Measurements from ENCODE around the gene CD99. TPM values are rescaled to one million over a fixed set of nuclear protein-coding genes. Genes with fewer than 3 reads are reported as not detected.
A peak's percentile ranks its signal among the peaks of the same experiment; 100 is the strongest.

The CD99 gene
- total RNA-seq, 2 donors from 2014 or later, result 227 to 275 TPM

DNA sequence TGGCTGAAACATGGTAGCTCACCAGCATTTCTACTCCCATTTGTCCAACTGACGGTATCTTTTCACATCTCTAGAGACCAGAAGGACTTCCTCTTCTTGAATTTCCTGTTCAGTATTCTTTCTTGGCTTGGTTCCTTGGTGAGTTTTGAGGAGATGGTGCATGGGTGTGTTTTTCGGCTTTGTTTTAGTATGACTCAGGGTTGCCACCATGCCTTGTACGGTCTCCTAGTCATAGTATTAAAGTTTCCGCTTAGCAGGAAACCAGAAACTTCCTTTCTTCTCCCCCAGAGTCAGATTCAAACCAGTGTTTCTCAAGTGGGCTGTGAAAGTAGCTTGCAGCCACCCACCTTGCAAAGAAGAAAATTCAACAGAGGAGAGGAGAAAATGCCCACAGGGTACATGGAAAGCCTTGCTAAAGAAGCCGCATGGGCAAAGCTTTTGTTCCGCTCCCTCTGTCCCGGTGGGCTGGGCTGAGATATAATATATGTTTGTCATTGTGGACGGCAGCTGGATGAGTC, 5.7 kb downstream of the CD99 start:
- Mint-ChIP-seq H3K36me3 (ENCODE audit: low read depth) (peaks cover 3% of the 10 kb centered on the region), H3K4me1 (peaks cover 86% of the 10 kb centered on the region), H3K27ac (peak overlapping the region; percentile 98), H3K27me3 (no peaks in the 10 kb centered on the region), H3K4me3 (peak overlapping the region; percentile 72)
- DNase-seq (peak in 1 of 3 donors; percentile 35), ATAC-seq (peak; percentile 77)
- H3K9me3 ChIP-seq (ENCODE audit: control insufficient read depth, low read length, poor library complexity, severe bottlenecking), result no peaks in the 10 kb centered on the region

DNA sequence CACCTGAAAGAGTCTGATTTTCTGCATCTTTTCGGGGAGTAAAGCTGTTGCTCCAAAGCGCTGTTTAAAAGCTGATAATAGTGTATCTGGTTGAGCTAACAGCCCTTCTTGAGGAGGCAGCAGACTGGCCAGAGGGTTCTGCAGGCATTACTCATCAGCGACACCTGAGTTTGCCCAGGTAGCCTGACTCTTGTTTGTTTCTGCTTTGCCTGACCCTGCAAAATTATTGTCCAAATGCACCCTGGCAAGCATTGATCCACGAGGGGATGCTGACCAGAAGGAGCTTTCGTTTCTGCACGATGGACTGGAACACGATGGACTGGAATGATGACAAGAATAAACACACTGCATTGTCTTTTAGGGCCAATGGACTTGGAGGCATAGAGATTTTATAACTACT, 6.2 kb downstream of the CD99 start:
- Mint-ChIP-seq H3K4me3 (peak overlapping the region; percentile 72), H3K27ac (peak overlapping the region; percentile 98), H3K36me3 (ENCODE audit: low read depth) (peaks cover 3% of the 10 kb centered on the region), H3K4me1 (peaks cover 88% of the 10 kb centered on the region), H3K27me3 (no peaks in the 10 kb centered on the region)
- H3K9me3 ChIP-seq (ENCODE audit: control insufficient read depth, low read length, poor library complexity, severe bottlenecking), result no peaks in the 10 kb centered on the region
- ATAC-seq (peak; percentile 6), DNase-seq (no peak)

DNA sequence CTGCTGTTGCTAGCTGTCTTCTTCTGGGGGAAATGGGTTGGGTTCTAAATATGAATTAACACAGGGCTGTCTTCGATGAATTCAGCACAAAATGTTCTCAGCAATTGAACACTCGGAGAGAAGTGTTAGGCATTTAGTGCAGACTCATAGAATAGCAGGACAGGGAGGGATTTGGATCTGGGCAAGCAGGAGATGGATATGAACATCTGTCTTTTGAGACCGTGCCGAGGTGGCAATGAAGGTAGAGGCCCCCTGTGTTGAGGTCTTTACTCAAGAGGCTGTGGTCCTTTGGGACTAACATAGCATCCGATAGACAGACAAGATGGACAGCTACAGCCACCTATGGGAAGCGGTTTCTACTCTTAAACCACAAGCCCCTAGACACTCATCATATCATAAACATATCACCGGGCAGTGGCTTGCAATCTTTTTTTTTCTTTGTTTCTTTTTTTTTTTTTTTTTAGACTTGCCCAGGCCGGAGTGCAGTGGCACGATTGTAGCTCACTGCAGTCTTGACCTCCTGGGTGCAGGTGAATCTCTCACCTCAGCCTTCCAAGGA, 6.7 kb downstream of the CD99 start:
- DNase-seq (no peak), ATAC-seq (no peak)
- Mint-ChIP-seq H3K4me1 (peaks cover 88% of the 10 kb centered on the region), H3K27ac (peak overlapping the region; percentile 98), H3K4me3 (peak overlapping the region; percentile 72), H3K27me3 (no peaks in the 10 kb centered on the region), H3K36me3 (ENCODE audit: low read depth) (peaks cover 3% of the 10 kb centered on the region)
- H3K9me3 ChIP-seq (ENCODE audit: control insufficient read depth, low read length, poor library complexity, severe bottlenecking), result no peaks in the 10 kb centered on the region

DNA sequence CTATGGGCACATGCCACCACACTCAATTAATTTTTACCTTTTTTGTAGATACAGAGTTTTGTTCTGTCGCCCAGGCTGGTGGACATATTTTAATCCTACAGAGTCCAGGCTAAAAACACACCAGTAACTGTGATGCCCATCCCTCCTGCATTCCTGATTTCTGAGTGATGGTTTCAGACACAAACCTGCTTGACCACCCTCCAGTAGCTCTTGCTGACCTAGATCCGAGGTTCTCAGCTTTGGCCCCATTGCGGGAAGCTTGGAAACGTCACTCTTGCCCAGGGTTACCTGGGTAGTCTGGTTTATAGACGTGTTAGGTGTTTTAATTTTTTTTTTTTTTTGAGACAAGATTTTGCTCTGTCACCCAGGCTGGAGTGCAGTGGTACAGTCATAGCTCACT, 7.5 kb downstream of the CD99 start:
- Mint-ChIP-seq H3K27me3 (no peaks in the 10 kb centered on the region), H3K4me1 (peaks cover 84% of the 10 kb centered on the region), H3K36me3 (ENCODE audit: low read depth) (peaks cover 3% of the 10 kb centered on the region), H3K4me3 (peak overlapping the region; percentile 72), H3K27ac (peak overlapping the region; percentile 98)
- ATAC-seq (no peak), DNase-seq (no peak)
- H3K9me3 ChIP-seq (ENCODE audit: control insufficient read depth, low read length, poor library complexity, severe bottlenecking), result no peaks in the 10 kb centered on the region

DNA sequence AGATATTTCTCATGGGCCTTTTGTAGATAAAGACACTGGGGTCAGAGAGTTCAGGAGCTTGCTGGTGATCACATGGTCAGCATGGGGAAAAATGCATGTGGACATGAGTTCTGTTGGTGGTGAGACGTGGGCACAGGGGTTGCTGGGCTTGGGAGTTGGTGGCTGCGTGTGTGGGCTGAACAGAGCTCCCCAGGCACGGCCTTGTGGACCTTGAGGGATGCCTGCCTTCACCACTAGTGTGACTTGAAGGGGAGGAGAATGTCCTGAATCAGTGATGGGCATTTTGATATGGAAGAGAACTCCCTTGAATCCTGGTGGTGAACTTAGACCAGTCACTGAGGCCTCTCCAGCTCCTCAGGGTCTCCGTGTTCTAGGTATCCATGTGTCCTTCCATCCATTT, 8.9 kb downstream of the CD99 start:
- Mint-ChIP-seq H3K36me3 (ENCODE audit: low read depth) (peaks cover 3% of the 10 kb centered on the region), H3K4me3 (no peak overlapping the region)
- no peak for DNase-seq

DNA sequence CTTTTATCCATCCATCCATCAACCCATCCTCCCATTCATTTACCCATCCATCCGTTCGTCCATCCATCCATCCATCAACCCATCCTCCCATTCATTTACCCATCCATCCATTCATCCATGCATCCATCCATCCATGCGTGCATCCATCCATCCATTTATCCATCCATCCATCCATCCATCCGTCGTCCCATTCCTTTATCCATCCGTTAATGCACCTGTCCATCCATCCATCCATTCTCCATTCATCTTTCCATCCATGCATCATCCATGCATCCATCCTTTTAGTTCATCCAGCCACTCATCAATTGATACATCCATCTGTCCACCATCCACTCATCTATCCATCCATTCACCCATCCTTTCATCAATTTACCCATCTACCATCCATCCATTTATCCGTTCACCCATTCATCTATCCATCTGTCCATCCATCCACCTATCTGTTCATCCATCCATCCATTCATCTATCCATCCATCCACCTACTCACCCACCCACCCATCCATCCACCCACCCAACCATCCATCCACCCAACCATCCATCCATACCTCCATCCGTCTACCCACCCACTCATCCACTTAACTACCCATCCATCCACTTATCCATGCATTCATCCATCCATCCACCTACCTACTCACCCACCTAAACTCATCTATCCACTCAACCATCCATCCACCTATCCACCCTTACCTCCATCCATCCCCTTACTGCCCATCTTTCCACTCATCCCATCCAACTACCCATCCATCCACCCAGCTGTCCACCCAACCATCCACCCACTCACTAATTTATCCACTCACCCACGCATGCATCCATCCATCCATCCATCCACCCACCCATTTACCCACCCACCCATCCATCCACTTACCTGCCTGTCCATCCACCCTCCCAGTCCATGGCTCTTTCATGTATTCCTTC, 9.6 kb downstream of the CD99 start:
- ATAC-seq, result no peak
- Mint-ChIP-seq H3K27ac (peak overlapping the region; percentile 98), H3K4me3 (no peak overlapping the region), H3K4me1 (peaks cover 85% of the 10 kb centered on the region), H3K36me3 (ENCODE audit: low read depth) (peaks cover 3% of the 10 kb centered on the region), H3K27me3 (no peaks in the 10 kb centered on the region)
- H3K9me3 ChIP-seq (ENCODE audit: control insufficient read depth, low read length, poor library complexity, severe bottlenecking), result no peaks in the 10 kb centered on the region
- DNase-seq, result no peak

More for the DNA sequence above, 8.9 kb downstream of the CD99 start:
- H3K9me3 ChIP-seq (ENCODE audit: control insufficient read depth, low read length, poor library complexity, severe bottlenecking), result no peaks in the 10 kb centered on the region
- no peaks in the 10 kb centered on the region for H3K27me3 Mint-ChIP-seq
- peak overlapping the region; percentile 98 for H3K27ac Mint-ChIP-seq
- ATAC-seq, result no peak
- peaks cover 83% of the 10 kb centered on the region for H3K4me1 Mint-ChIP-seq

DNA sequence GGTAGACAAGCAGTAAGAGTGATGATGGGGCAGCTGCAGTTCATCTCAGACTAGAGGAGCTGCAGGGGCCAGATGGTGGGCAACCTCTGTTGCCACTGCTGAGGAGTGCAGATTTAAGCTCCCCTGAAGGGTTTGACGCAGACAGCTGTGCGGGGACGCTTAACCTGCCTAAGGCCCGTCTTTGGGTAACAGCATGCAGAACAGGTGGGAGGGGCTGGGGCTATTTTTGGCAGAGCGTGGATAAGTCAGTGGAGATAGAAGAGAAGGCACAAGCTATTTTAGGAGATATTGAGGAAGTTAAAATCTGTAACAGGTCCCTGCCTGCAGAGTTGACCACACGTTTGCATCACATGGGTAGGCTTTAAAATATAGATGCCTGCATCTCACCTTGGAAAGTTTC, 10.5 kb downstream of the CD99 start:
- Mint-ChIP-seq H3K4me3 (peak overlapping the region; percentile 66), H3K27me3 (no peaks in the 10 kb centered on the region), H3K27ac (peak overlapping the region; percentile 88), H3K36me3 (ENCODE audit: low read depth) (peaks cover 3% of the 10 kb centered on the region), H3K4me1 (peaks cover 77% of the 10 kb centered on the region)
- no peaks in the 10 kb centered on the region for H3K9me3 ChIP-seq (ENCODE audit: control insufficient read depth, low read length, poor library complexity, severe bottlenecking)
- DNase-seq, result no peak
- no peak for ATAC-seq

DNA sequence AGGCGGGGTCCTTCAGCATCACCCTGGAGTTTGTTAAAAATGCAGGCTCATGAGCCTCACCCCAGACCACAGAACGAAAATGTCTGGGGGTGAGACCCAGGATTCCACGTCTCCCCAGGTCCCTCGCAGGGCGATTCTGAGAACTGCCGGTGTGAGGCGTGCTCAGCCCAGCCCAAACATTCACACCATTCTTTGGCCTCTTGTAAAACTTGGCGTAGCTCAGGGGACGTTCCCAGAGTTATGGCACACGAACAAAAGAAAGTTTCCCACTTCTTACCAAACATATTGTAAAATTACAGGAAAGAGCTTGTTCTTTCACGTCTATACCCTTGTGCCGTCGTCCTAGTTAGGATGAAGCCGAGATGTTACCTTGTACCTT, 12.9 kb downstream of the CD99 start:
- peak overlapping the region; percentile 7 for H3K4me3 Mint-ChIP-seq
- H3K4me1 Mint-ChIP-seq, result peaks cover 77% of the 10 kb centered on the region
- H3K27ac Mint-ChIP-seq, result peak overlapping the region; percentile 82
- DNase-seq, result no peak
- no peak for ATAC-seq
- no peaks in the 10 kb centered on the region for H3K27me3 Mint-ChIP-seq
- H3K9me3 ChIP-seq (ENCODE audit: control insufficient read depth, low read length, poor library complexity, severe bottlenecking), result no peaks in the 10 kb centered on the region
- H3K36me3 Mint-ChIP-seq (ENCODE audit: low read depth), result peaks cover 3% of the 10 kb centered on the region

DNA sequence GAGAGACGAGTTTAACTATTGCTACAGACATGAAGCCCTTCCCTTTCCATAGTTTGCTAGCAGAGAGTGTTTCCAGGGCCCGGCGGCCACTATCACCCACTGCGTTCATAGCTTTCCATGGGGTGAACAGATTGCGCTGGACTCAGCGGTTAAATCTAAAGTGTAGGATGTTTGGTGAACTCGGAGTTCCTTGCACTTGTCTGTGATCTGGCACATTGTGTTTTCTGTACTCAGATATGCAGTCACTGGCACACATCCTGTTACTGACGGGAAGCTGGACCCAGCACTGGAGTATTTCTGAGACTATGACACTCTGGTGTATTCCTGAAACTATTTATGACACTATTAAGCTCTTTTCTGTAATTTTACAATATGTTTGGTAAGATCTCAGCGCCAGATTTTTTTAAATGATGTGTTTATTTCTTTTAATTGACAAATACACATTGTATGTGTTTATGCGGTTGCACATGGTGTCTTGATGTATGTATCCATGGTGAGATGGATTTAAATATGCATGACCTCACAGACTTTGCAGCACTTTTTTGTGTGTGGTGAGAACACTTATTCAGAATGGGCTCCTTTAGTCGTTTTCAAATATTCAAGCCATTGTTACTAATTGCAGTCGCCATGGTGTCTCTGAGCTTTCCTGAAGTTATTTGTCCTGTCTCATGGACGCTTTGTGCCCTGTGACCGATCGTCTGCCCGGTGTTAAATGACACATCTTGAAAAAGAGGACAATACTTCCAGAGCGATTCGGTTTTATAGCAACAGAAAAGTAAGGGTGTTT, 14.1 kb downstream of the CD99 start:
- H3K9me3 ChIP-seq (ENCODE audit: control insufficient read depth, low read length, poor library complexity, severe bottlenecking), result no peaks in the 10 kb centered on the region
- Mint-ChIP-seq H3K4me3 (peak overlapping the region; percentile 53), H3K27me3 (no peaks in the 10 kb centered on the region), H3K36me3 (ENCODE audit: low read depth) (peaks cover 1% of the 10 kb centered on the region), H3K27ac (peak overlapping the region; percentile 82), H3K4me1 (peaks cover 81% of the 10 kb centered on the region)
- DNase-seq (no peak), ATAC-seq (no peak)

DNA sequence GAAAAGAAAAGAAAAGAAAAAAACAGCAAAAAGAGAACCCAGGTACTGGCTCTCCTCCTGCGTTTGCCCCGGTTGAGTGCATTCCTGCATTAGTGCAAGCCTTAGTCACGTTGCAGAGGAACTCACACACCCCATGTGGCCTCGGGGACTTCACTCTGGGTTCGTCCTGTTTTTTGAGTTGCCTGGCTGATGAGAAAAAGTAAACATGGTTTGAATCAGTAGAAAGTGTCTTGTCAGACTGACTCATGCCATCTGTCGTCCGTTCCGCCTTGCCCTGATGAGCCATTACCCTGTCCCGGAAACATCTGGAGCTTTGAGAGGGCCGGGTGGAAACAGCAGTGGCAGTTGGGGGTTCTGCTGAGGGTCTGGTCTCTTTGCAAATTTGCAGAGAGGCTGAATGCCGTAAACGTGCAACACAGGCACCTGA, 16.3 kb downstream of the CD99 start:
- DNase-seq (peak in 1 of 3 donors; percentile 40), ATAC-seq (peak; percentile 60)
- Mint-ChIP-seq H3K4me1 (peaks cover 70% of the 10 kb centered on the region), H3K27ac (peak overlapping the region; percentile 95), H3K27me3 (no peaks in the 10 kb centered on the region), H3K4me3 (peak overlapping the region; percentile 62), H3K36me3 (ENCODE audit: low read depth) (no peaks in the 10 kb centered on the region)
- no peaks in the 10 kb centered on the region for H3K9me3 ChIP-seq (ENCODE audit: control insufficient read depth, low read length, poor library complexity, severe bottlenecking)

DNA sequence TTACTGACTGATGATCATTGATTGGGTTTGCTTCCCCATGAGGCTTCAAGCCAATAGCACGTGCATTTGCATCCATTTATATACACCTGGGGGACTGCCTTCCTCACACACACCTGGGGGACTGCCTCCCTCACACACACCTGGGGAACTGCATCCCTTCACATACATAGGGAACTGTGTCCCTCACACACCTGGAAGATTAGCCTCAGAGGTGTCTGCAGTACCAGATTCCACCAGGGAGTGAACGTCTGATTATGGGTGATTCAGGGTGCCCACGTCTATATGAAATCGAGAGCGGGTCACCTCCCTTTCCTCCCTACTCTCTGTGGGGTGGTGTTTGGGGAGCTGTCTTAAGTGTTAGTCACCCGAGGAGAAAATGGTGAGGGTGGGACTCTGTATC, 16.9 kb downstream of the CD99 start:
- peaks cover 67% of the 10 kb centered on the region for H3K4me1 Mint-ChIP-seq
- peak overlapping the region; percentile 62 for H3K4me3 Mint-ChIP-seq
- no peaks in the 10 kb centered on the region for H3K27me3 Mint-ChIP-seq
- no peak for ATAC-seq
- peak overlapping the region; percentile 95 for H3K27ac Mint-ChIP-seq
- no peaks in the 10 kb centered on the region for H3K36me3 Mint-ChIP-seq (ENCODE audit: low read depth)
- no peak for DNase-seq
- H3K9me3 ChIP-seq (ENCODE audit: control insufficient read depth, low read length, poor library complexity, severe bottlenecking), result no peaks in the 10 kb centered on the region

DNA sequence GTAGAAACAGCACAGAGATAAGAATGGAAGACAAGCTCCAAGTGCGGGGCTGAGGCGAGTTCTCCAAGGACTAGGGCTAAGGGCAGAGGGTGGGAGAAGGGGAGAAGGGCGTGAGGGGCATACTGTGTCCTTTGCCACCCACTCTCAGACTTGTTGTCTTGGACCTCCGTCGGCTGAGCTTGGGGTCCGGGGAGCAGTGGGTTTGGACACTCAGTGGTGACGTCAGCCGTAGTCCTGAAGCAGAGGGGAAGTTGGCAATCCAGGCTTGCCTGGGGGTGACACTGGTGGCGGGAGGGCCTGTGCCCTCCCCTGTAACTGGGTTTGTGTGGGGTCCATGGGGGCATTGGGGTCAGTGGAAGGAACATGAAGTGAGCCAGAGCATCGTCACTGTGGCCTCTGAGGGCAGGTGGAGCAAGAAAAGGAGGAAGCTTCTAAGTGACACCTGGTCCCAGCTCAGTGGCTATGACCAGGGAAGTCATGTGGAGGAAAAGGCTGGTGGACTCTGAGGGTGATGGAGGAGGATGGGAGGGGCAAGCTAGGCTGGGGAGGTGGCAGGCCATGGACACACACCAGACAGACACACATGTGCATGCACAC, 17.6 kb downstream of the CD99 start:
- H3K9me3 ChIP-seq (ENCODE audit: control insufficient read depth, low read length, poor library complexity, severe bottlenecking), result no peaks in the 10 kb centered on the region
- DNase-seq (no peak), ATAC-seq (no peak)
- Mint-ChIP-seq H3K4me1 (peaks cover 64% of the 10 kb centered on the region), H3K36me3 (ENCODE audit: low read depth) (no peaks in the 10 kb centered on the region), H3K4me3 (peak overlapping the region; percentile 68), H3K27ac (peak overlapping the region; percentile 95), H3K27me3 (no peaks in the 10 kb centered on the region)

DNA sequence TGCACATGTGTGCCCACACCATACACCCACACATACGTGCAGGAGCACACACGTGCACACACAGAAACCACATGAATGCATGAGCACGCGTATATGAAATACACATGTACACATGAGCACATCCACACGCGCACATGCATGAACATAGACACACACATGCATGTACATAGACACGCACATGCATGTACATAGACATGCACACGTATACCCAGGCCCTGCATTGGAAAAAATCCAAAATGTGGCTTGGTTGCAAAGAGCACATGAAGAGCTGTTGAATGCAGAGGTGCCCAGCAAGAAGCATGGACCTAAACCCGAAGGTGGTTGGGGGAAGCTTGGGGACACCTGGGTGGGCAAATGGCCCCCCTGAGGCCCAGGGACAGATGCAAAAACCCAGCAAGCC, 18.5 kb downstream of the CD99 start:
- Mint-ChIP-seq H3K27me3 (no peaks in the 10 kb centered on the region), H3K36me3 (ENCODE audit: low read depth) (no peaks in the 10 kb centered on the region), H3K4me1 (peaks cover 61% of the 10 kb centered on the region), H3K27ac (peak overlapping the region; percentile 93), H3K4me3 (peak overlapping the region; percentile 58)
- no peaks in the 10 kb centered on the region for H3K9me3 ChIP-seq (ENCODE audit: control insufficient read depth, low read length, poor library complexity, severe bottlenecking)
- ATAC-seq (no peak), DNase-seq (no peak)

Data from T-helper 17 cell (primary cell).